Calu3 (cell line): ENCODE results near the gene SND1. TPM values are rescaled to one million over a fixed set of nuclear protein-coding genes. Genes with fewer than 3 reads are reported as not detected.

Experiments used
- BruUV-seq: library from RNA; stranded (reverse); fragments of 400-500 nt; replicated peaks from 2 replicates; lab custom pipeline; 2021; lab: Mats Ljungman, UMichigan
- CTCF ChIA-PET: fragments of 300-600 bp; sonication (Branson Sonifier 250); formaldehyde crosslinking; loops from one replicate; lab custom pipeline; 2022; ENCODE audit warnings: antibody characterized with exemption; lab: Charles Lee
- DNase-seq: peaks from one replicate; pipeline ENCODE4 v3.0.0; 2022
- H3K27ac Mint-ChIP-seq: one replicate; pipeline ENCODE4 v1.8.0; 2022; ENCODE audit warnings: mixed read lengths; ENCODE audit not compliant: unreplicated experiment
- H3K27me3 Mint-ChIP-seq: one replicate; pipeline ENCODE4 v1.8.0; 2022; ENCODE audit warnings: mixed read lengths; ENCODE audit not compliant: unreplicated experiment
- H3K36me3 Mint-ChIP-seq: one replicate; pipeline ENCODE4 v1.8.0; 2022; ENCODE audit warnings: mild to moderate bottlenecking, moderate library complexity, mixed read lengths; ENCODE audit not compliant: insufficient read depth, unreplicated experiment
- H3K4me1 Mint-ChIP-seq: one replicate; pipeline ENCODE4 v1.8.0; 2022; ENCODE audit warnings: mild to moderate bottlenecking, low read depth, mixed read lengths; ENCODE audit not compliant: unreplicated experiment
- H3K4me3 Mint-ChIP-seq: one replicate; pipeline ENCODE4 v1.8.0; 2022; ENCODE audit warnings: mild to moderate bottlenecking, low read depth, moderate library complexity, mixed read lengths; ENCODE audit not compliant: unreplicated experiment
- H3K9me3 Mint-ChIP-seq: one replicate; pipeline ENCODE4 v1.8.0; 2022; ENCODE audit warnings: low read depth, mixed read lengths; ENCODE audit not compliant: unreplicated experiment
- intact Hi-C: fragments of 100-400 bp; cut with micrococcal nuclease; formaldehyde crosslinking; loops from one replicate; pipeline ENCODE4 v1.10.0; 2022; ENCODE audit not compliant: unreplicated experiment
- total RNA-seq: library from RNA; stranded (reverse); gene quantifications from 2 replicates; pipeline ENCODE4 v1.2.3, GENCODE V29; 2022
- TF ChIP-seq, protein P1 (sequence below): fragments of 200-600 bp; IDR thresholded peaks from one replicate; pipeline ENCODE4 v1.8.0; 2022; ENCODE audit warnings: antibody characterized with exemption; ENCODE audit not compliant: unreplicated experiment

SND1 gene
- total RNA-seq, 1 experiment from 2014 or later = 205 TPM

- H3K27ac Mint-ChIP-seq = no peak overlapping the region
- no TSS peak for BruUV-seq
- no peaks in the 10 kb centered on the region for H3K9me3 Mint-ChIP-seq
- peaks cover 24% of the 10 kb centered on the region for H3K4me1 Mint-ChIP-seq
- peaks cover 4% of the 10 kb centered on the region for H3K36me3 Mint-ChIP-seq
- intact Hi-C loops = loop anchor here (10.0 kb wide), 1 partner anchor 322 kb away; no protein-coding TSS in a partner anchor
- H3K4me3 Mint-ChIP-seq = no peak overlapping the region
- TF ChIP-seq, protein P1, sequence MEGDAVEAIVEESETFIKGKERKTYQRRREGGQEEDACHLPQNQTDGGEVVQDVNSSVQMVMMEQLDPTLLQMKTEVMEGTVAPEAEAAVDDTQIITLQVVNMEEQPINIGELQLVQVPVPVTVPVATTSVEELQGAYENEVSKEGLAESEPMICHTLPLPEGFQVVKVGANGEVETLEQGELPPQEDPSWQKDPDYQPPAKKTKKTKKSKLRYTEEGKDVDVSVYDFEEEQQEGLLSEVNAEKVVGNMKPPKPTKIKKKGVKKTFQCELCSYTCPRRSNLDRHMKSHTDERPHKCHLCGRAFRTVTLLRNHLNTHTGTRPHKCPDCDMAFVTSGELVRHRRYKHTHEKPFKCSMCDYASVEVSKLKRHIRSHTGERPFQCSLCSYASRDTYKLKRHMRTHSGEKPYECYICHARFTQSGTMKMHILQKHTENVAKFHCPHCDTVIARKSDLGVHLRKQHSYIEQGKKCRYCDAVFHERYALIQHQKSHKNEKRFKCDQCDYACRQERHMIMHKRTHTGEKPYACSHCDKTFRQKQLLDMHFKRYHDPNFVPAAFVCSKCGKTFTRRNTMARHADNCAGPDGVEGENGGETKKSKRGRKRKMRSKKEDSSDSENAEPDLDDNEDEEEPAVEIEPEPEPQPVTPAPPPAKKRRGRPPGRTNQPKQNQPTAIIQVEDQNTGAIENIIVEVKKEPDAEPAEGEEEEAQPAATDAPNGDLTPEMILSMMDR = no peak
- CTCF ChIA-PET = interaction anchor here (0.6 kb wide), 2 partner anchors 23 to 116 kb away, joined by 3 to 6 read pairs; no protein-coding TSS in a partner anchor
- no peak for DNase-seq
- H3K27me3 Mint-ChIP-seq = no peaks in the 10 kb centered on the region
Observed at GRCh38 chr7:128026551-128026950, 374.6 kb downstream of the SND1 start.

DNA sequence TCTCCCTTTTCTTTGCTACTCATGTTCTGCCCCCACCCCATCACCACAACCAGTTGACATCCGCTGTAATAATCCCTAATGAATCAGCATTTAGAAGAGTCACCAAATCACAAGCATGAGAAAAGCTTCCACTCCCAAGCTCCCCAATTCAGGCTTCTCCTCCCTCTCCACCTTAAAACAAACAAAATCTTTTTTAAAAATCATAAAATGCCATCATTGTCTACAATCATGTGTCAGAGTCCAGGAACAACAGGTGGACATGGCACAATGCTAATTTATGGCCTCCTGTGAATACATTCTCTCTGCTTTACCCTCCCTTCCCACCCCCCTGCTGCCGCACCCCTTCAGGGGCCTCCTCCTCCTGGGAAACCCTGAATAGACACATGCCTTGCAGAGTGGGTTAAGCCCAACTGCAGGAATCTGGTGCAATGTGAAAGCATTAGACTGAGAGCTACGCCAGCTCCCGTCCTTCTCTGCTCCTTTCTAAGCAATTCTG is 375.5 kb downstream of the SND1 start:
- BruUV-seq = no TSS peak
- Mint-ChIP-seq H3K4me3 (no peak overlapping the region), H3K4me1 (peaks cover 14% of the 10 kb centered on the region), H3K27ac (no peak overlapping the region), H3K27me3 (no peaks in the 10 kb centered on the region), H3K9me3 (no peaks in the 10 kb centered on the region), H3K36me3 (peaks cover 4% of the 10 kb centered on the region)
- DNase-seq = no peak
- intact Hi-C loops = loop anchor here (10.0 kb wide), 1 partner anchor 323 kb away; no protein-coding TSS in a partner anchor
- TF ChIP-seq, protein P1 = no peak
- CTCF ChIA-PET = interaction anchor here (0.6 kb wide), 1 partner anchor 11 kb away, joined by 4 read pairs; no protein-coding TSS in a partner anchor

DNA sequence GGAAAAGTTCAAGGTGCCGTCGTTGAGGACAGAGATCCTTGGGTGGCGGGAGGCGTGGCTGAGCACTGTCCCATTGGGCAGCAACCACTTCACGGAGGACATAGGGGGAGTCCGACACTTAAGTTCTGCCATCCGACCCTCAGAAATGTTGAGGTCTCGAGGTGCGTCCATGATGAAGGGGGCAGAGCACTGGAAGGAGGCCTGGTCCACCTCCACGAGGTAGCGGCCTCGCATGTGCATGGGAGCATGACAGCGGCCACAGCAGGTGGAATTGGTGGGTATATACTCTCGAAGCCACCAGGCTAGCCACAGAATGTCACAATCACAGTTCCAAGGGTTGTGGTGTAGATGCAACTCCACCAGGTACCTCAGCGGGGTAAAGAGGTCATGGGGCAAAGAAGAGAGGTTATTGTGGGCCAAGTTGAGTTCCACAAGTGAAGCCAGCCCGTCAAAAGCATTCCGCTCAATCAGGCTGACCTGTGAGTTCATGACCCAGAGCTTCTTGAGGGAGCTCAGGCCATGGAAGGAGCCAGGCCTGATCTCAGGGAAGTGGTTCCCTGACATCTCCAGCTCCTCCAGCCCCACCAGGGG is 377.5 kb downstream of the SND1 start:
- no TSS peak for BruUV-seq
- H3K27ac Mint-ChIP-seq = no peak overlapping the region
- no peak for DNase-seq

DNA sequence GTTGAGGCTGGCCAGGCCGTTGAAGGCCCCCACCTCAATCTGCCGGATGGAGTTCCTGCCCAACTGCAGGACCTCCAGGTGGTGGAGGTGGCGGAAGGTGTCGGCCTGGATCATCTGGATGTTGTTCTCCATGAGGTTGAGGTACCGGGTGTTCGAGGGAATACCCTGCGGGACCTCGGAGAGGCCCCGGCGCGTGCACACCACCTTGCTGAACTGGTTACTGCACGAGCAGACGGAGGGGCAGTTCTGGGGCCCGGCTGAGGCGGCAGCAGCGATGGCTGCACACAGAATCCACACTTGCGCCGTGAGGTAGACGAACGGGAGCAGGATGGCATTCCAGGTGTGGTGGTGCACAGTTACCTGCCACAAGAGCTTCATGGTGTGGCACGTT is 378.3 kb downstream of the SND1 start:
- Mint-ChIP-seq H3K4me3 (no peak overlapping the region), H3K9me3 (no peaks in the 10 kb centered on the region), H3K36me3 (peaks cover 4% of the 10 kb centered on the region), H3K4me1 (no peaks in the 10 kb centered on the region), H3K27ac (no peak overlapping the region), H3K27me3 (no peaks in the 10 kb centered on the region)
- intact Hi-C loops = no loop called here
- BruUV-seq = no TSS peak
- no peak for DNase-seq
- CTCF ChIA-PET = no interaction called here
- TF ChIP-seq, protein P1 = no peak

More for the DNA sequence above, 377.5 kb downstream of the SND1 start:
- Mint-ChIP-seq H3K9me3 (no peaks in the 10 kb centered on the region), H3K4me1 (no peaks in the 10 kb centered on the region), H3K27me3 (no peaks in the 10 kb centered on the region), H3K4me3 (no peak overlapping the region), H3K36me3 (peaks cover 4% of the 10 kb centered on the region)
- intact Hi-C loops = loop anchor here (10.0 kb wide), 1 partner anchor 325 kb away; no protein-coding TSS in a partner anchor
- CTCF ChIA-PET = interaction anchor here (0.7 kb wide), 1 partner anchor 50 kb away, joined by 3 read pairs; no protein-coding TSS in a partner anchor
- TF ChIP-seq, protein P1 = no peak
